ENCODE data around the gene ADNP.

Gene ADNP

GRCh38 chr20:50876063-50876685 lies 55.1 kb downstream of the ADNP start:
- Mint-ChIP-seq H3K36me3 (ENCODE audit: low read depth) (peaks cover 1% of the 10 kb centered on the region), H3K27me3 (ENCODE audit: low read depth) (no peaks in the 10 kb centered on the region), H3K9me3 (no peaks in the 10 kb centered on the region), H3K4me1 (ENCODE audit: low read depth) (no peaks in the 10 kb centered on the region), H3K27ac (no peak overlapping the region), H3K4me3 (no peak overlapping the region)

- Mint-ChIP-seq H3K4me1 (ENCODE audit: low read depth) (no peaks in the 10 kb centered on the region), H3K27me3 (ENCODE audit: low read depth) (no peaks in the 10 kb centered on the region), H3K4me3 (no peak overlapping the region), H3K36me3 (ENCODE audit: low read depth) (peaks cover 1% of the 10 kb centered on the region), H3K9me3 (no peaks in the 10 kb centered on the region), H3K27ac (no peak overlapping the region)
Observed at GRCh38 chr20:50874758-50875665, 56.2 kb downstream of the ADNP start.

DNA sequence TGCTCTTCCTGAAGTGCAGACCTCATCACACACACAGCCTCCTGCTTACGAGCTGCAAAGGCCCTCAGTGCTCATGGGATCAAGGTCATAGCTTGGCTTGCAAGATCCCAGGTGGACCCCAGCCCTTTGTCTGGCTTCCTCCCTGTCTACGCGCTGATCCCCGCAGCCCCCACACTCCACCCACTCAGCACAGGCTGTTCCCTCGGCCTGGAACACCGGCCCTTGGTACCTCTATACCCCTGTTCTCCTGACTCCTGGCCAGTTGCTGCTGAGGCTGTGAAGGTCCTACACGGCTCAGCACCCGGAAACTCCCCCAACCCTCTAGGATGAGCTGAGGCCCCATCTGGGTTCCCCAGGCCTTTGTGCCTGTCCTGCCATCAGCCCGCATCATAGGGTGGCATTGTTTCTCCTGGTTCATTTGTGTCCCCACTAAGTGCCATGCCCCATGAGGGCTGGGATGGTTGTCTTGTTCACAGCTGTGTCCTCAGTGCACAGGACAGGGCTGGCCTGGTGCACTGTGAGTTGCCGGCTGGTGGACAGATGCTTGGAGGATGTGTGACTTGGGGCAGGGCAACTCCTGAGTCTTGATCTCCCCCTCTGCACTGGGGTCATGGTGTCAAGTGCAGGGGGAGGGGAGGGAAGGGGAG lies 57.0 kb downstream of the ADNP start:
- H3K4me3 Mint-ChIP-seq: no peak overlapping the region
- H3K4me1 Mint-ChIP-seq (ENCODE audit: low read depth): no peaks in the 10 kb centered on the region
- H3K27me3 Mint-ChIP-seq (ENCODE audit: low read depth): no peaks in the 10 kb centered on the region
- no peaks in the 10 kb centered on the region for H3K9me3 Mint-ChIP-seq
- peaks cover 1% of the 10 kb centered on the region for H3K36me3 Mint-ChIP-seq (ENCODE audit: low read depth)
- H3K27ac Mint-ChIP-seq: no peak overlapping the region

DNA sequence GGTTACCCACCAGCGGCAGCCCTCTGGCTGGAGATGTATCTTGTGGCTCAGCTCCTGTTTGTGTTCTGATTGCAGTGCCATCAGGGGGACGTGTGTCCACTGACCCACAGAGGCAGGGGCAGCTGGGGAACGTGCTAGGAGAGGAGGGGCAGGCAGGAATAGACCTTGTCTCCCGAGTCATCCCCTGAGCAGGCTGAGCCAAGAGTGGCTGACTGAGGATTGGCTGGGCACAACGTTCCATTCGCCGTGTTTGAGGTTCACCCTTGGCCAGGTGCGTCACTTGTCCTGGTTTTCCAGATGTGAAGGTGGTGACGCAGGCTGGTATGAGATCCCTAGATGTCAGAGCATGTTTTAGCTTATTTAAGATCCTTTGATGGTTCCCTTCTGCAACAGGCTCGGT lies 57.7 kb downstream of the ADNP start:
- no peaks in the 10 kb centered on the region for H3K9me3 Mint-ChIP-seq
- no peaks in the 10 kb centered on the region for H3K4me1 Mint-ChIP-seq (ENCODE audit: low read depth)
- peaks cover 1% of the 10 kb centered on the region for H3K36me3 Mint-ChIP-seq (ENCODE audit: low read depth)
- no peak overlapping the region for H3K4me3 Mint-ChIP-seq
- no peaks in the 10 kb centered on the region for H3K27me3 Mint-ChIP-seq (ENCODE audit: low read depth)
- no peak overlapping the region for H3K27ac Mint-ChIP-seq

- H3K36me3 Mint-ChIP-seq (ENCODE audit: low read depth): peaks cover 1% of the 10 kb centered on the region
- H3K4me1 Mint-ChIP-seq (ENCODE audit: low read depth): no peaks in the 10 kb centered on the region
- no peaks in the 10 kb centered on the region for H3K9me3 Mint-ChIP-seq
- no peaks in the 10 kb centered on the region for H3K27me3 Mint-ChIP-seq (ENCODE audit: low read depth)
- H3K4me3 Mint-ChIP-seq: no peak overlapping the region
- no peak overlapping the region for H3K27ac Mint-ChIP-seq
Observed at GRCh38 chr20:50872560-50873425, 58.4 kb downstream of the ADNP start.

- Mint-ChIP-seq H3K36me3 (ENCODE audit: low read depth) (no peaks in the 10 kb centered on the region), H3K27me3 (ENCODE audit: low read depth) (no peaks in the 10 kb centered on the region), H3K9me3 (no peaks in the 10 kb centered on the region), H3K4me3 (no peak overlapping the region), H3K27ac (no peak overlapping the region), H3K4me1 (ENCODE audit: low read depth) (no peaks in the 10 kb centered on the region)
Observed at GRCh38 chr20:50870561-50871161, 60.6 kb downstream of the ADNP start.

DNA sequence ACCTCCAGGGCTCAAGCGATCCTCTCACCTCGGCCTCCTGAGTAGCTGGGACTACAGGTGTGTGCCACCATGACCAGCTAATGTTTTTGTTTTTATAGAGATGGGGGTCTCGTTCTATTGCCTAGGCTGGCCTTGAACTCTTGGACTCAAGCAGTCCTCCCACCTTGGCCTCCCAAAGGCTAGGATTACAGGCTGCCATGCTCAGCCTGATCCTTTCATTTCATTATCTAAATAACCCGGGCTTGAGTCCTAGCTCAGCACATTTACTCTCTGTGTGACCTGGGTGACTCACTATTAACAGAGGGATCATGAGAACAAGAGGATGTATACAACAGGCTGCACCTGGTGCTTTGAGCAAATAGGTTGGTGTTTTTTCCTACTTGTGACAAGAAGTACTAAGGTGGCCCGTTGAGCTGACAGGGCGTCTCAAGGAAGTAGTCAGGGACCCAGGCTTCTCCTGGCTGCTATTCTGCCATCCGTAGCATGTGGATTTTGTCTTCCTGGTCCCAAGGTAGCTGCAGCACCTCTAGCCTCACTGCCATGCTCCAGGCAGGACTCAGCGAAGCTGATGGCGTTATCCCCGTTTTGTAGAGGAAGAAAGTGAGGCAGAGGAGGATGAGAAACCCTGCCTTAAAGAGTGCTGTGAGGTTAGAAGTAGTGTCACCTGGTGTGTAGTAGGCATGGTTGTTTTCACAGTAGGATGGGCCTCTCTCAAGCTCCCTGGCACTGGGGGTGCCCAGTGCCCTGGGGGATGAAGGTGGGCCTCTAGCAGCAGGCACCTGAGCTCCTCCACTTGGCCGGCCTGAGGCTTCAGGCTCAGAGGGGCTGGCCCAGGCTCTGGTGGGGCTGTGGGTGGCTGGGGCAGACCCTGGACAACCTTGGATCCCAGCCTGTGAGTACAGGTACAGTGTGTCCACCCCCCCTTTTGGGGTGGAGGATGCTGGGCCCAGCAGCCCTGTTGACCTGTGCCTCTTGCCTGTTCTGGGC lies 62.4 kb downstream of the ADNP start:
- Mint-ChIP-seq H3K36me3 (ENCODE audit: low read depth) (no peaks in the 10 kb centered on the region), H3K4me1 (ENCODE audit: low read depth) (no peaks in the 10 kb centered on the region), H3K27ac (no peak overlapping the region), H3K4me3 (no peak overlapping the region), H3K9me3 (no peaks in the 10 kb centered on the region), H3K27me3 (ENCODE audit: low read depth) (no peaks in the 10 kb centered on the region)

DNA sequence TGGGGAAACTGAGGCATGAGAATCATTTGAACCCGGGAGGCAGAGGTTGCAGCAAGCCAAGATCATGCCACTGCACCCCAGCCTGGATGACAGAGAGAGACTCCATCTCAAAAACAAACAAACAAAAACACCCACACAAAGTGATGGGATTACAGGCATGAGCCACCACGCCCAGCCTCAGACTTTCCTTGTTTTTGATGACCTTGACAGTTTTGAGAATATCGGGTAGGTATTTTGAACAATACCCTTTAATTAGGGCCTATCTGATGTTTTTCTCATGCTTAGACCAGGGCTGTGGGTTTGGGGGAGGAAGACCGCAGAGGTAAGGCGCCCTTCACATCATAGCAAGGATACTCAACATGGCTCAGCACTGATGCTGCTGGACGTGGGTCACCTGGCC lies 63.4 kb downstream of the ADNP start:
- Mint-ChIP-seq H3K27me3 (ENCODE audit: low read depth) (no peaks in the 10 kb centered on the region), H3K9me3 (no peaks in the 10 kb centered on the region), H3K27ac (no peak overlapping the region), H3K4me3 (no peak overlapping the region), H3K4me1 (ENCODE audit: low read depth) (no peaks in the 10 kb centered on the region), H3K36me3 (ENCODE audit: low read depth) (no peaks in the 10 kb centered on the region)

DNA sequence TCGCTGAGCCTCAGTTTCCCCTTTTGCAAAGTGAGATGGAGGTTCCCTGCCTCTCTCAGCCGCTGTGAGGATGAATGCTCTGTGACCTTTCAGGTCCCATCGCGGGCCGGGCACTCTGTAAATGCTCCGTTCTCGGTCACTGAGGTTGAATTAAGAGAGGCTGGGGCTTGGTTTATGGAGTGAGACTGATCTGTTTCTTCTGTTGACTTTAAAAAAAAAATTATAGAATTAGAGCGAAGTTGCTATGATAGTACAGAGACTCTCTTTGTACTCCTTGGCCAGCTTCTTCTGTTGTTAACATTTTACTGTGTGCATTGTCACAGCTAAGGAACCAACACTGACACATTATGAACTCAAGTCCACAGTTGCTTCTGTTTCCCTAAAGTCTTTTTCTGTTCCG lies 64.4 kb downstream of the ADNP start:
- no peaks in the 10 kb centered on the region for H3K27me3 Mint-ChIP-seq (ENCODE audit: low read depth)

GRCh38 chr20:50866036-50866685 lies 65.1 kb downstream of the ADNP start:
- no peaks in the 10 kb centered on the region for H3K36me3 Mint-ChIP-seq (ENCODE audit: low read depth)
- no peak overlapping the region for H3K4me3 Mint-ChIP-seq
- no peak overlapping the region for H3K27ac Mint-ChIP-seq
- H3K9me3 Mint-ChIP-seq: no peaks in the 10 kb centered on the region
- no peaks in the 10 kb centered on the region for H3K4me1 Mint-ChIP-seq (ENCODE audit: low read depth)
- no peaks in the 10 kb centered on the region for H3K27me3 Mint-ChIP-seq (ENCODE audit: low read depth)

More for the DNA sequence above, 64.4 kb downstream of the ADNP start:
- no peaks in the 10 kb centered on the region for H3K36me3 Mint-ChIP-seq (ENCODE audit: low read depth)
- H3K9me3 Mint-ChIP-seq: no peaks in the 10 kb centered on the region
- no peak overlapping the region for H3K27ac Mint-ChIP-seq
- H3K4me1 Mint-ChIP-seq (ENCODE audit: low read depth): no peaks in the 10 kb centered on the region
- no peak overlapping the region for H3K4me3 Mint-ChIP-seq

DNA sequence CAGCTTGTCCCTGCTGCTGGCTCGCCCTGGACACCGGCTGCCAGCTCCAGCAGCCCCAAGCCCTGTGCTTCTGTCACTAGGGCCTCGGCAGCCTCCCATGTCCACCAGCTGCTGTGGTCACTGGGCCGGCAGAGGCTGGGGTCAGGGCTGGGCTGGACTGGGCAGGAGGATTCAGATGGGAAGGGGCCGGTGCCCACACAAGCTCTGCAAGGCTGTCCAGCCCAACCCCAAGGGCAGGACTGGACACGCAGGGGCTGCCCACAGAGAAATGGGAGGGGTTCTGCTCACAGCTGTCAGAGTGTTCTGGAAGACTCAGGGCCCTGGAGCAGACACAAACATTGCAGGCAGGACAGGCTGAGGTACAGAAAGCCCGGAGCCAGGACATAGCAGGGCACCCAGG lies 65.6 kb downstream of the ADNP start:
- Mint-ChIP-seq H3K9me3 (no peaks in the 10 kb centered on the region), H3K4me3 (no peak overlapping the region), H3K36me3 (ENCODE audit: low read depth) (no peaks in the 10 kb centered on the region), H3K27me3 (ENCODE audit: low read depth) (no peaks in the 10 kb centered on the region), H3K27ac (no peak overlapping the region), H3K4me1 (ENCODE audit: low read depth) (no peaks in the 10 kb centered on the region)

- no peaks in the 10 kb centered on the region for H3K36me3 Mint-ChIP-seq (ENCODE audit: low read depth)
- H3K27ac Mint-ChIP-seq: no peak overlapping the region
- no peaks in the 10 kb centered on the region for H3K4me1 Mint-ChIP-seq (ENCODE audit: low read depth)
- no peaks in the 10 kb centered on the region for H3K27me3 Mint-ChIP-seq (ENCODE audit: low read depth)
- no peak overlapping the region for H3K4me3 Mint-ChIP-seq
- H3K9me3 Mint-ChIP-seq: no peaks in the 10 kb centered on the region
Observed at GRCh38 chr20:50865114-50865513, 66.1 kb downstream of the ADNP start.

GRCh38 chr20:50862546-50862945 lies 68.7 kb downstream of the ADNP start:
- Mint-ChIP-seq H3K4me1 (ENCODE audit: low read depth) (no peaks in the 10 kb centered on the region), H3K36me3 (ENCODE audit: low read depth) (no peaks in the 10 kb centered on the region), H3K4me3 (no peak overlapping the region), H3K27me3 (ENCODE audit: low read depth) (no peaks in the 10 kb centered on the region), H3K9me3 (no peaks in the 10 kb centered on the region), H3K27ac (no peak overlapping the region)
